Uterus (tissue), 4 donors: ENCODE measurements around the gene NXPH1. TPM values are rescaled to one million over a fixed set of nuclear protein-coding genes. Genes with fewer than 3 reads are reported as not detected.

Experiments
- DNase-seq, 2 donors: peaks; one replicate each; pipeline ENCODE4 v3.0.0-alpha.2; 2019 to 2020
- H3K27ac ChIP-seq, 2 donors: fragments of 200-600 bp; sonication (generic); 1 replicate in 1 of 2; 2 replicates in 1 of 2; pipeline ENCODE4 v1.5.1; 2016 to 2018
- H3K27me3 ChIP-seq, 2 donors: fragments of 200-600 bp; sonication (generic); one replicate each; pipeline ENCODE4 v1.5.1; 2018 to 2019; ENCODE audit warnings: control low read depth in 1 of 2
- H3K36me3 ChIP-seq, 2 donors: fragments of 200-600 bp; sonication (generic); one replicate each; pipeline ENCODE4 v1.5.1; 2019; ENCODE audit warnings: control low read depth in 1 of 2
- H3K4me1 ChIP-seq, 2 donors: fragments of 200-600 bp; sonication (generic); one replicate each; pipeline ENCODE4 v1.5.1; 2018 to 2019; ENCODE audit warnings: control low read depth in 1 of 2
- H3K4me3 ChIP-seq, 2 donors: fragments of 200-600 bp; sonication (generic); 1 replicate in 1 of 2; 2 replicates in 1 of 2; pipeline ENCODE4 v1.5.1; 2018 to 2019; ENCODE audit warnings: mild to moderate bottlenecking in 1 of 2
- H3K9me3 ChIP-seq, 2 donors: fragments of 200-600 bp; sonication (generic); one replicate each; pipeline ENCODE4 v1.5.1; 2019; ENCODE audit warnings: control low read depth in 1 of 2
- CTCF ChIP-seq, 4 experiments: fragments of 200-600 bp in 2 of 4; fragments of 450-650 bp in 2 of 4; sonication (generic) in 2 of 4; IDR thresholded peaks; one replicate each; pipeline ENCODE4 v1.5.1; 2016 to 2019; ENCODE audit warnings: antibody characterized with exemption in 4 of 4, mild to moderate bottlenecking in 2 of 4, moderate library complexity in 1 of 4
- POLR2A ChIP-seq, 2 donors: fragments of 450-650 bp; IDR thresholded peaks; one replicate each; pipeline ENCODE4 v1.6.1; 2016; ENCODE audit warnings: antibody characterized with exemption in 2 of 2, mild to moderate bottlenecking in 1 of 2, moderate library complexity in 1 of 2
- intact Hi-C: fragments of 100-400 bp; cut with DNase I; formaldehyde crosslinking; loops from one replicate; pipeline ENCODE4 v1.15.1; 2023; ENCODE audit warnings: low total_unique reads
- total RNA-seq, 4 donors: library from RNA; depleted of rRNA in 3 of 4; stranded (reverse); fragments of >200 nt in 3 of 4; gene quantifications; one replicate each; pipeline versions ENCODE4 v1.1.0 to v1.2.4, GENCODE V29; 2014 to 2023
- donor health status: DM: yes; HTN: yes; CAD: no.

Gene NXPH1
- total RNA-seq, 4 donors from 2014 or later = 0.28 TPM; not detected in 3

GRCh38 chr7:8579661-8580194 is 146.3 kb downstream of the NXPH1 start:
- Histone ChIP-seq H3K36me3 (no peaks in the 10 kb centered on the region), H3K27me3 (no peaks in the 10 kb centered on the region), H3K4me3 (no peak overlapping the region), H3K4me1 (no peaks in the 10 kb centered on the region), H3K9me3 (no peaks in the 10 kb centered on the region), H3K27ac (no peak overlapping the region)
- TF ChIP-seq POLR2A (IDR thresholded peaks at IDR 0.05) = no peak
- no peak for TF ChIP-seq CTCF (IDR thresholded peaks at IDR 0.05)
- DNase-seq = no peak
- intact Hi-C loops = no loop called here

- Histone ChIP-seq H3K27ac (no peak overlapping the region), H3K9me3 (no peaks in the 10 kb centered on the region), H3K4me1 (no peaks in the 10 kb centered on the region), H3K27me3 (no peaks in the 10 kb centered on the region), H3K4me3 (no peak overlapping the region), H3K36me3 (no peaks in the 10 kb centered on the region)
- DNase-seq = no peak
- TF ChIP-seq POLR2A (IDR thresholded peaks at IDR 0.05) (no peak), CTCF (IDR thresholded peaks at IDR 0.05) (no peak)
- intact Hi-C loops = no loop called here
Measured at GRCh38 chr7:8581842-8582241, 148.4 kb downstream of the NXPH1 start.

- intact Hi-C loops = no loop called here
- no peak for DNase-seq
- no peaks in the 10 kb centered on the region for H3K4me1 ChIP-seq
- no peaks in the 10 kb centered on the region for H3K27me3 ChIP-seq
- H3K36me3 ChIP-seq = no peaks in the 10 kb centered on the region
- no peak for TF ChIP-seq POLR2A (IDR thresholded peaks at IDR 0.05)
- no peak for TF ChIP-seq CTCF (IDR thresholded peaks at IDR 0.05)
- H3K9me3 ChIP-seq = no peaks in the 10 kb centered on the region
- H3K4me3 ChIP-seq = no peak overlapping the region
- no peak overlapping the region for H3K27ac ChIP-seq
Measured at GRCh38 chr7:8582728-8583127, 149.3 kb downstream of the NXPH1 start.

GRCh38 chr7:8585591-8585990 is 152.2 kb downstream of the NXPH1 start:
- Histone ChIP-seq H3K4me3 (no peak overlapping the region), H3K9me3 (no peaks in the 10 kb centered on the region), H3K27me3 (no peaks in the 10 kb centered on the region), H3K27ac (no peak overlapping the region), H3K4me1 (no peaks in the 10 kb centered on the region), H3K36me3 (no peaks in the 10 kb centered on the region)
- TF ChIP-seq CTCF (IDR thresholded peaks at IDR 0.05) = no peak
- no peak for TF ChIP-seq POLR2A (IDR thresholded peaks at IDR 0.05)
- intact Hi-C loops = no loop called here
- no peak for DNase-seq

GRCh38 chr7:8590225-8590624 is 156.8 kb downstream of the NXPH1 start:
- Histone ChIP-seq H3K4me3 (no peak overlapping the region), H3K27ac (no peak overlapping the region), H3K4me1 (no peaks in the 10 kb centered on the region), H3K36me3 (no peaks in the 10 kb centered on the region), H3K27me3 (no peaks in the 10 kb centered on the region), H3K9me3 (no peaks in the 10 kb centered on the region)
- TF ChIP-seq CTCF (IDR thresholded peaks at IDR 0.05) (no peak), POLR2A (IDR thresholded peaks at IDR 0.05) (no peak)
- no peak for DNase-seq
- intact Hi-C loops = no loop called here
